Measurements from ENCODE around the gene SOBP. TPM values are rescaled to one million over a fixed set of nuclear protein-coding genes. Genes with fewer than 3 reads are reported as not detected.

Gene SOBP
- polyA plus RNA-seq, 1 donor (not counting 4 experiments of a cell fraction or from before 2014, with no cell fraction given) = not detected

- Histone ChIP-seq H3K4me2 (ENCODE audit: control insufficient read depth, extremely low read depth, insufficient read depth, low read depth, low read length) (no peak overlapping the region), H3K79me2 (ENCODE audit: control insufficient read depth, insufficient read depth, low read length) (no peaks in the 10 kb centered on the region), H4K20me1 (ENCODE audit: control insufficient read depth, extremely low read depth, insufficient read depth, low read length) (no peaks in the 10 kb centered on the region), H3K9ac (ENCODE audit: control insufficient read depth, extremely low read depth, insufficient read depth, low read length) (no peak overlapping the region), H2AFZ (ENCODE audit: control insufficient read depth, low read length) (no peak overlapping the region), H3K27ac (ENCODE audit: control insufficient read depth, insufficient read depth, low read length) (no peak overlapping the region), H3K9me3 (ENCODE audit: control insufficient read depth, low read depth, low read length) (no peaks in the 10 kb centered on the region), H3K9me1 (ENCODE audit: control insufficient read depth, extremely low read depth, insufficient read depth, low read length) (no peaks in the 10 kb centered on the region), H3K36me3 (ENCODE audit: control insufficient read depth in 2 of 2, extremely low read depth in 1 of 2, insufficient read depth in 2 of 2, low read length in 2 of 2) (no peaks in the 10 kb centered on the region), H3K4me1 (ENCODE audit: control insufficient read depth, extremely low read depth, insufficient read depth, low read length) (no peaks in the 10 kb centered on the region), H3K4me3 (ENCODE audit: control insufficient read depth in 2 of 3, extremely low read depth in 1 of 3, insufficient read depth in 2 of 3, low read depth in 1 of 3, low read length in 3 of 3) (no peak overlapping the region), H3K27me3 (ENCODE audit: control insufficient read depth, extremely low read depth, insufficient read depth, low read length) (peaks cover 14% of the 10 kb centered on the region)
- DNase-seq (ENCODE audit: low read depth, low spot score) (no peak), FAIRE-seq (no peak)
- TF ChIP-seq, protein P1, sequence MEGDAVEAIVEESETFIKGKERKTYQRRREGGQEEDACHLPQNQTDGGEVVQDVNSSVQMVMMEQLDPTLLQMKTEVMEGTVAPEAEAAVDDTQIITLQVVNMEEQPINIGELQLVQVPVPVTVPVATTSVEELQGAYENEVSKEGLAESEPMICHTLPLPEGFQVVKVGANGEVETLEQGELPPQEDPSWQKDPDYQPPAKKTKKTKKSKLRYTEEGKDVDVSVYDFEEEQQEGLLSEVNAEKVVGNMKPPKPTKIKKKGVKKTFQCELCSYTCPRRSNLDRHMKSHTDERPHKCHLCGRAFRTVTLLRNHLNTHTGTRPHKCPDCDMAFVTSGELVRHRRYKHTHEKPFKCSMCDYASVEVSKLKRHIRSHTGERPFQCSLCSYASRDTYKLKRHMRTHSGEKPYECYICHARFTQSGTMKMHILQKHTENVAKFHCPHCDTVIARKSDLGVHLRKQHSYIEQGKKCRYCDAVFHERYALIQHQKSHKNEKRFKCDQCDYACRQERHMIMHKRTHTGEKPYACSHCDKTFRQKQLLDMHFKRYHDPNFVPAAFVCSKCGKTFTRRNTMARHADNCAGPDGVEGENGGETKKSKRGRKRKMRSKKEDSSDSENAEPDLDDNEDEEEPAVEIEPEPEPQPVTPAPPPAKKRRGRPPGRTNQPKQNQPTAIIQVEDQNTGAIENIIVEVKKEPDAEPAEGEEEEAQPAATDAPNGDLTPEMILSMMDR (optimal IDR thresholded peaks at IDR 0.05 in 1 of 3, IDR thresholded peaks at IDR 0.05 in 1 of 3, conservative IDR thresholded peaks at IDR 0.05 in 1 of 3; ENCODE audit: extremely low read depth in 1 of 3, insufficient read depth in 2 of 3, low read length in 3 of 3) = no peak
- no peak for TF ChIP-seq EZH2 (IDR thresholded peaks at IDR 0.05; ENCODE audit: low read length)
- dilution Hi-C loops (cut with MboI; ENCODE audit: extremely low pct_ligation_motif_present, low sequenced_read_pairs) = no loop called here
Observed at GRCh38 chr6:107543567-107543966, 53.6 kb downstream of the SOBP start.

DNA sequence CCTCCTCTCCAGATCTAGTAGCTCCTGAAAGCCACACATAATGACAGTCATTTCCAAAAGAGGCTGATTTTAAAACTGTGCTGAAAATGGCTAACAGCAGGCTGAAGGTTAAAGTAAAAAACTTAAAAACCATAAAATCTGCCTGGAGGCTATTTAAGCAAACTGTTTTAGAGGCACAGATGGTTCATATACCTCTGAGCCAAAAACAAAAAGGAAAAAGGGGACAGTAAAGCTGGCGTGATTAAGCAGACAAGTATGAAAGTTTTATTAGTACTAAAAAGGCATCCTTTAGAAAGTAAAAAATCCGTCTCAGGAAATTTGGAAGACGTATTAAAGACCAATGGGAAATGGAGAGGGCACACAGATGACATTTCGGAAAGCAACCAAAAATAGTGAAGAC, 55.8 kb downstream of the SOBP start:
- no peak overlapping the region for H3K4me3 ChIP-seq (ENCODE audit: control insufficient read depth in 2 of 3, extremely low read depth in 1 of 3, insufficient read depth in 2 of 3, low read depth in 1 of 3, low read length in 3 of 3)
- no peak overlapping the region for H3K4me2 ChIP-seq (ENCODE audit: control insufficient read depth, extremely low read depth, insufficient read depth, low read depth, low read length)
- H3K27me3 ChIP-seq (ENCODE audit: control insufficient read depth, extremely low read depth, insufficient read depth, low read length) = peaks cover 10% of the 10 kb centered on the region
- no peaks in the 10 kb centered on the region for H3K36me3 ChIP-seq (ENCODE audit: control insufficient read depth in 2 of 2, extremely low read depth in 1 of 2, insufficient read depth in 2 of 2, low read length in 2 of 2)
- dilution Hi-C loops (cut with MboI; ENCODE audit: extremely low pct_ligation_motif_present, low sequenced_read_pairs) = no loop called here
- no peaks in the 10 kb centered on the region for H3K79me2 ChIP-seq (ENCODE audit: control insufficient read depth, insufficient read depth, low read length)
- H3K9me1 ChIP-seq (ENCODE audit: control insufficient read depth, extremely low read depth, insufficient read depth, low read length) = no peaks in the 10 kb centered on the region
- no peak overlapping the region for H2AFZ ChIP-seq (ENCODE audit: control insufficient read depth, low read length)
- no peaks in the 10 kb centered on the region for H4K20me1 ChIP-seq (ENCODE audit: control insufficient read depth, extremely low read depth, insufficient read depth, low read length)
- DNase-seq (ENCODE audit: low read depth, low spot score) (no peak), FAIRE-seq (no peak)
- TF ChIP-seq, protein P1 (optimal IDR thresholded peaks at IDR 0.05 in 1 of 3, IDR thresholded peaks at IDR 0.05 in 1 of 3, conservative IDR thresholded peaks at IDR 0.05 in 1 of 3; ENCODE audit: extremely low read depth in 1 of 3, insufficient read depth in 2 of 3, low read length in 3 of 3) = no peak
- no peak for TF ChIP-seq EZH2 (IDR thresholded peaks at IDR 0.05; ENCODE audit: low read length)
- no peak overlapping the region for H3K9ac ChIP-seq (ENCODE audit: control insufficient read depth, extremely low read depth, insufficient read depth, low read length)
- no peaks in the 10 kb centered on the region for H3K9me3 ChIP-seq (ENCODE audit: control insufficient read depth, low read depth, low read length)
- H3K4me1 ChIP-seq (ENCODE audit: control insufficient read depth, extremely low read depth, insufficient read depth, low read length) = no peaks in the 10 kb centered on the region
- H3K27ac ChIP-seq (ENCODE audit: control insufficient read depth, insufficient read depth, low read length) = no peak overlapping the region
